K562 (cell line): ENCODE measurements around the gene STEAP2. TPM values are rescaled to one million over a fixed set of nuclear protein-coding genes. Genes with fewer than 3 reads are reported as not detected.

Source experiments
- ATAC-seq: fragments of 200-7000 bp; cut with Tn5 transposase; 3 replicates; pipeline ENCODE4 v1.9.1; 2020; ENCODE audit warnings: moderate library complexity
- BruUV-seq: library from RNA; stranded (reverse); fragments of 400-500 nt; replicated peaks from 2 replicates; lab custom pipeline; 2021; lab: Mats Ljungman, UMichigan
- CTCF ChIA-PET: fragments of 300-600 bp; formaldehyde crosslinking; extraction: SDS; loops from one replicate; lab custom pipeline; 2021; ENCODE audit warnings: low intra/inter-chr PET ratio; lab: Yijun Ruan, JAX
- POLR2A ChIA-PET: fragments of 300-600, 350-650 bp; sonication (Branson Sonifier 250); formaldehyde crosslinking; extraction: SDS; loops from one replicate; lab custom pipeline; 2021; ENCODE audit warnings: antibody characterized with exemption, inconsistent platforms; lab: Yijun Ruan, JAX
- DNase-seq, 4 experiments: peaks; one replicate each; pipeline versions ENCODE4 v3.0.0 to v3.0.0-alpha.2; 2011 to 2018; ENCODE audit warnings: low spot score in 3 of 4, mixed read lengths in 3 of 4; ENCODE audit errors: extremely low read depth in 1 of 4
- FAIRE-seq: peaks from 2 replicates; lab custom pipeline; 2011; peaks lifted over from hg19 to GRCh38; lab: Jason Lieb, UNC
- H2AFZ ChIP-seq: 2 replicates; pipeline ENCODE4 v1.6.0; 2011; ENCODE audit warnings: low read depth, low read length, control low read depth, inconsistent platforms
- H3K27ac ChIP-seq: fragments of 200-600 bp; 3 replicates; pipeline ENCODE4 v1.8.0; 2011; ENCODE audit warnings: low read depth, mild to moderate bottlenecking, control low read depth, inconsistent platforms, low read length, moderate library complexity, mixed read lengths; ENCODE audit errors: extremely low read depth
- H3K27me3 ChIP-seq, 2 experiments: fragments of 300-600 bp in 1 of 2; 2 replicates in 1 of 2; 3 replicates in 1 of 2; pipeline versions ENCODE4 v1.6.0 to v1.8.0; 2011; ENCODE audit warnings: inconsistent platforms in 2 of 2, low read length in 2 of 2, mild to moderate bottlenecking in 1 of 2, mixed read lengths in 1 of 2, moderate library complexity in 1 of 2; ENCODE audit not compliant: control insufficient read depth in 2 of 2, insufficient read depth in 2 of 2
- H3K36me3 ChIP-seq: fragments of 300-600 bp; 3 replicates; pipeline ENCODE4 v1.8.0; 2011; ENCODE audit warnings: mild to moderate bottlenecking, low read length, inconsistent platforms; ENCODE audit not compliant: control insufficient read depth, insufficient read depth
- H3K4me1 ChIP-seq, 2 experiments: fragments of 200-600 bp in 1 of 2; replicated peaks in 1 of 2; 2 replicates in 1 of 2; 3 replicates in 1 of 2; pipeline versions ENCODE4 v1.5.1 to v1.8.0; 2011; ENCODE audit warnings: inconsistent platforms in 2 of 2, low read length in 2 of 2, mild to moderate bottlenecking in 1 of 2, mixed read lengths in 1 of 2, moderate library complexity in 1 of 2; ENCODE audit not compliant: control insufficient read depth in 2 of 2, insufficient read depth in 2 of 2
- H3K4me2 ChIP-seq: 2 replicates; pipeline ENCODE4 v1.6.1; 2011; ENCODE audit warnings: low read length, control low read depth, inconsistent platforms, mixed read lengths; ENCODE audit not compliant: insufficient read depth
- H3K4me3 ChIP-seq: fragments of 200-600 bp; sonication (generic), shearing (Covaris generic); 2 replicates; pipeline ENCODE4 v1.5.1; 2016; ENCODE audit warnings: control low read depth, inconsistent platforms
- H3K79me2 ChIP-seq: fragments of 200-600 bp; 3 replicates; pipeline ENCODE4 v1.8.0; 2011; ENCODE audit warnings: low read length, inconsistent platforms; ENCODE audit not compliant: control insufficient read depth, insufficient read depth
- H3K9ac ChIP-seq, 2 experiments: 2 replicates each; pipeline versions ENCODE4 v1.6.0 to v1.6.1; 2011; ENCODE audit warnings: low read depth in 2 of 2, low read length in 2 of 2, control low read depth in 1 of 2, inconsistent platforms in 1 of 2, mild to moderate bottlenecking in 1 of 2, mixed read lengths in 1 of 2; ENCODE audit not compliant: insufficient read depth in 1 of 2
- H3K9me1 ChIP-seq: one replicate; pipeline ENCODE4 v1.6.0; 2011; ENCODE audit warnings: inconsistent platforms, mild to moderate bottlenecking, low read length, moderate library complexity; ENCODE audit not compliant: control insufficient read depth, insufficient read depth
- H3K9me3 ChIP-seq: replicated peaks from 2 replicates; pipeline ENCODE4 v1.5.1; 2011; ENCODE audit warnings: low read depth, low read length, inconsistent platforms; ENCODE audit not compliant: control insufficient read depth, insufficient read depth
- H4K20me1 ChIP-seq: replicated peaks from 2 replicates; pipeline ENCODE4 v1.6.1; 2011; ENCODE audit warnings: low read length, inconsistent platforms, mixed read lengths; ENCODE audit not compliant: control insufficient read depth, insufficient read depth
- ATF2 ChIP-seq: sonication (generic); formaldehyde crosslinking; IDR thresholded peaks from 2 replicates; pipeline ENCODE4 v1.8.1; 2022; ENCODE audit warnings: missing genetic modification reagents
- CBX2 ChIP-seq: fragments of 200-600 bp; sonication (generic); IDR thresholded peaks from one replicate; pipeline ENCODE4 v1.6.1; 2012; ENCODE audit warnings: mild to moderate bottlenecking, low read length, inconsistent platforms; ENCODE audit not compliant: insufficient read depth, poor library complexity, severe bottlenecking
- DNMT1 ChIP-seq: fragments of 450-650 bp; IDR thresholded peaks from 2 replicates; pipeline ENCODE4 v1.6.1; 2016; ENCODE audit warnings: antibody characterized with exemption, mild to moderate bottlenecking
- KDM2B ChIP-seq: fragments of 250-450 bp; sonication (Bioruptor Pico); IDR thresholded peaks from 2 replicates; pipeline ENCODE4 v1.8.0; 2021; ENCODE audit warnings: mild to moderate bottlenecking, moderate library complexity
- MCM3 ChIP-seq: fragments of 450-650 bp; IDR thresholded peaks from 2 replicates; pipeline ENCODE4 v1.6.1; 2016
- NEUROD1 ChIP-seq: fragments of 150-350 bp; IDR thresholded peaks from 2 replicates; pipeline ENCODE4 v1.6.1; 2014; ENCODE audit warnings: borderline replicate concordance, low read length, low read depth; ENCODE audit not compliant: partially characterized antibody
- PRMT5 ChIP-seq: sonication (generic); formaldehyde crosslinking; IDR thresholded peaks from 2 replicates; pipeline ENCODE4 v1.5.0; 2020; ENCODE audit warnings: missing genetic modification reagents
- THAP12 ChIP-seq: fragments of 250-450 bp; sonication (Bioruptor Pico); IDR thresholded peaks from 2 replicates; pipeline ENCODE4 v1.9.0; 2021; ENCODE audit warnings: mild to moderate bottlenecking, inconsistent platforms
- THRAP3 ChIP-seq: fragments of 450-650 bp; IDR thresholded peaks from 2 replicates; pipeline ENCODE4 v1.6.1; 2016; ENCODE audit warnings: mild to moderate bottlenecking, inconsistent platforms, borderline replicate concordance
- ZBTB17 ChIP-seq: fragments of 450-650 bp; formaldehyde crosslinking; IDR thresholded peaks from 2 replicates; pipeline ENCODE4 v1.4.0; 2020; ENCODE audit warnings: mild to moderate bottlenecking
- ZNF146 ChIP-seq: IDR thresholded peaks from one replicate; pipeline ENCODE4 v1.6.1; 2018; ENCODE audit warnings: missing compliant biosample characterization; ENCODE audit not compliant: unreplicated experiment
- ZNF778 ChIP-seq: fragments of 450-650 bp; formaldehyde crosslinking; IDR thresholded peaks from 2 replicates; pipeline ENCODE4 v1.4.0; 2020; ENCODE audit warnings: mild to moderate bottlenecking, moderate library complexity
- WGBS: fragments of 100-300 bp; shearing (Covaris generic); methylation state at CpG from one replicate; pipeline ENCODE4 v1.1.6; 2016; ENCODE audit warnings: low coverage, mixed read lengths; ENCODE audit not compliant: insufficient coverage; ENCODE audit errors: missing lambda C conversion rate; 5-methylcytosine and 5-hydroxymethylcytosine counted together
- in situ Hi-C: fragments of 300-500 bp; cut with MboI; formaldehyde crosslinking; loops from 4 replicates; pipeline ENCODE4 v1.15.0; 2018; ENCODE audit warnings: inconsistent platforms, mixed read lengths
- intact Hi-C: fragments of 100-400 bp; cut with micrococcal nuclease; formaldehyde crosslinking; loops from 2 replicates; pipeline ENCODE4 v1.14.2; 2022
- polyA plus RNA-seq, 8 experiments: library from polyadenylated mRNA; depleted of rRNA in 4 of 8; stranded (reverse) in 5 of 8; unstranded in 3 of 8; fragments of >200 nt; fragmentation: Nextera tagmentation in 2 of 8; fragmentation: Illumina TruSeq in 1 of 8; extraction: Ambion mirVana in 2 of 8; extraction: Trizol in 1 of 8; gene quantifications; 2 replicates each; pipeline versions ENCODE4 v1.2.1 to v1.2.3, GENCODE V29; 2011 to 2014; ENCODE audit warnings: inconsistent platforms in 1 of 8, missing spikeins in 1 of 8
- total RNA-seq, 7 experiments: library from RNA; depleted of rRNA in 6 of 7; stranded (reverse); fragments of >200 nt in 6 of 7; fragmentation: Illumina TruSeq in 2 of 7; extraction: Trizol in 2 of 7; gene quantifications; 2 replicates each; pipeline versions ENCODE4 v1.2.1 to v1.2.3, GENCODE V29; 2011 to 2021; ENCODE audit warnings: low replicate concordance in 1 of 7

STEAP2 gene
- total and polyA plus RNA-seq, 9 of the 15 experiments (the other 6 are each of a cell fraction or from before 2014, with no cell fraction given) = 0.02 to 0.03 TPM; not detected in 7

GRCh38 chr7:90232430-90232829, 20.9 kb downstream of the STEAP2 start:
- Histone ChIP-seq H2AFZ (no peak overlapping the region), H3K4me2 (no peak overlapping the region), H3K27me3 (no peaks in the 10 kb centered on the region)
- BruUV-seq = no TSS peak
- no peak for TF ChIP-seq KDM2B (CRISPR knock-in tag)
- no peak for TF ChIP-seq MCM3
- no peak for TF ChIP-seq NEUROD1
- no peak for TF ChIP-seq ZBTB17 (CRISPR knock-in tag)
- no peak for TF ChIP-seq ZNF778 (CRISPR knock-in tag)
- TF ChIP-seq ATF2 = no peak
- TF ChIP-seq CBX2 = no peak
- no peak for TF ChIP-seq ZNF146 (CRISPR knock-in tag)
- no peak for TF ChIP-seq THAP12
- no peak for TF ChIP-seq THRAP3
- TF ChIP-seq PRMT5 (CRISPR knock-in tag) = no peak
- no peak for TF ChIP-seq DNMT1
- TF ChIP-seq, all 486 proteins: peak for 0
- no peak for ATAC-seq
- no peaks in the 10 kb centered on the region for H3K9me3 ChIP-seq
- in situ Hi-C loops (no loop called here), intact Hi-C loops (no loop called here)
- no peaks in the 10 kb centered on the region for H3K79me2 ChIP-seq
- no peak for FAIRE-seq
- no peaks in the 10 kb centered on the region for H3K36me3 ChIP-seq
- H3K4me1 ChIP-seq = no peaks in the 10 kb centered on the region
- no peaks in the 10 kb centered on the region for H3K9me1 ChIP-seq
- WGBS = 3% methylated on average over 5 of the region's 5 CpGs
- H4K20me1 ChIP-seq = no peaks in the 10 kb centered on the region
- ChIA-PET CTCF (no interaction called here), POLR2A (no interaction called here)
- no peak for DNase-seq
- no peak overlapping the region for H3K9ac ChIP-seq
- H3K4me3 ChIP-seq = no peak overlapping the region
- H3K27ac ChIP-seq = no peak overlapping the region
